Measurements from ENCODE around the gene SLC10A4. TPM values are rescaled to one million over a fixed set of nuclear protein-coding genes. Genes with fewer than 3 reads are reported as not detected.

SLC10A4 gene
- total and polyA plus RNA-seq, 2 experiments from 2014 or later, result 0.23 to 0.36 TPM

DNA sequence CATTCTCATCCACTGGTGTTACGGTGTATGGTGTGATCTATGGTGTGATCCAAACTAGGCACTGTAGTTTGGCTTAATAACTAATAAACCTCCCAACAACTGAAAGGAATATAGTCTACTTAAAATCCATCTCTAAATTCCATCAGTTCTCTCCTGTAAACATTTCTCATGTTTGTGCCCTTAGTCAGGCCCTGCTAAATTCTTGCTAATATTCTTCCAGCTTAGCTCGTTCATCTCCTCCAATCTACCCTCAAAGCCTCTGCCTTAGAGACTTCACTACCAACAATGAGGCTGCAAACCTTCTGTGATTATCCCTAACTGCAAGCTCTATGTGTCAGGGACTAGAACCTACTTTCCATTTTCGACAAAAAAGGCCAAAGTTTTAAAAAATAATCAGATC is 35.0 kb downstream of the SLC10A4 start:
- H3K27ac ChIP-seq, result no peak overlapping the region
- H3K4me1 ChIP-seq (ENCODE audit: insufficient read depth), result no peaks in the 10 kb centered on the region

DNA sequence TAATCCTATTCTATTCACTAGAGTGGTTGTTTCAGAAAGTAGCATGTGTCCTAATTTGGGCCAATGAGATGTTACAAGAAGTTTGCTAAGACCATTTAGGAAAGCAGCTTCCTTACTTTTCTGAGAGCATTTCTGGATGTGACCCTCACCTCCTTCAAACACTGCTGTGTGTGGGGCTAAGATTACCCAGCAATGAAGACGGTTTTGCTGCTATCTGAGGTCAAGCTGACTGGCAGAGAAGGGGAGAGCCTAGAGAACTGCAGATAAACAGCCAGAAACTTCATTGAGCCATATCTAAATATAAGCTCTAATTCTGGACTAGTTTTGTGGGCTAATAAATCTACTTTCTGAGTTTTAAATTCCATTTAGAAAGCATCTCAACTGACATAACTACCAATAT is 43.3 kb downstream of the SLC10A4 start:
- no peaks in the 10 kb centered on the region for H3K9me2 ChIP-seq (replicated peaks; ENCODE audit: insufficient read depth)
- no peaks in the 10 kb centered on the region for H3K79me2 ChIP-seq
- H3K36me3 ChIP-seq (replicated peaks; ENCODE audit: insufficient read depth, low read depth), result peaks cover 5% of the 10 kb centered on the region
- no peak for DNase-seq (ENCODE audit: low spot score)
- no peaks in the 10 kb centered on the region for H4K20me1 ChIP-seq (ENCODE audit: insufficient read depth, poor library complexity, severe bottlenecking)
- no peaks in the 10 kb centered on the region for H3K4me1 ChIP-seq (ENCODE audit: insufficient read depth)
- H3K27ac ChIP-seq, result no peak overlapping the region
- 74% methylated on average over 1 of the region's 1 CpG for WGBS (ENCODE audit: low lambda C conversion rate, missing lambda C conversion rate)
- no peaks in the 10 kb centered on the region for H3K27me3 ChIP-seq
- no peaks in the 10 kb centered on the region for H3K9me3 ChIP-seq (ENCODE audit: low read depth)
- H2AFZ ChIP-seq, result no peak overlapping the region
- no peak overlapping the region for H3K4me2 ChIP-seq
- TF ChIP-seq EZH2 (IDR thresholded peaks at IDR 0.05; ENCODE audit: borderline replicate concordance) (no peak), EZH2phosphoT487 (IDR thresholded peaks at IDR 0.05; ENCODE audit: low read depth, severe bottlenecking, unreplicated experiment) (no peak)
- TF ChIP-seq, protein P1, sequence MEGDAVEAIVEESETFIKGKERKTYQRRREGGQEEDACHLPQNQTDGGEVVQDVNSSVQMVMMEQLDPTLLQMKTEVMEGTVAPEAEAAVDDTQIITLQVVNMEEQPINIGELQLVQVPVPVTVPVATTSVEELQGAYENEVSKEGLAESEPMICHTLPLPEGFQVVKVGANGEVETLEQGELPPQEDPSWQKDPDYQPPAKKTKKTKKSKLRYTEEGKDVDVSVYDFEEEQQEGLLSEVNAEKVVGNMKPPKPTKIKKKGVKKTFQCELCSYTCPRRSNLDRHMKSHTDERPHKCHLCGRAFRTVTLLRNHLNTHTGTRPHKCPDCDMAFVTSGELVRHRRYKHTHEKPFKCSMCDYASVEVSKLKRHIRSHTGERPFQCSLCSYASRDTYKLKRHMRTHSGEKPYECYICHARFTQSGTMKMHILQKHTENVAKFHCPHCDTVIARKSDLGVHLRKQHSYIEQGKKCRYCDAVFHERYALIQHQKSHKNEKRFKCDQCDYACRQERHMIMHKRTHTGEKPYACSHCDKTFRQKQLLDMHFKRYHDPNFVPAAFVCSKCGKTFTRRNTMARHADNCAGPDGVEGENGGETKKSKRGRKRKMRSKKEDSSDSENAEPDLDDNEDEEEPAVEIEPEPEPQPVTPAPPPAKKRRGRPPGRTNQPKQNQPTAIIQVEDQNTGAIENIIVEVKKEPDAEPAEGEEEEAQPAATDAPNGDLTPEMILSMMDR (IDR thresholded peaks at IDR 0.05; ENCODE audit: poor library complexity), result no peak
- H3K4me3 ChIP-seq, result no peak overlapping the region

More for the DNA sequence above, 35.0 kb downstream of the SLC10A4 start:
- no peak overlapping the region for H3K4me3 ChIP-seq
- no peak overlapping the region for H2AFZ ChIP-seq
- TF ChIP-seq, protein P1 (IDR thresholded peaks at IDR 0.05; ENCODE audit: poor library complexity), result no peak
- no peak for TF ChIP-seq EZH2 (IDR thresholded peaks at IDR 0.05; ENCODE audit: borderline replicate concordance)
- TF ChIP-seq EZH2phosphoT487 (IDR thresholded peaks at IDR 0.05; ENCODE audit: low read depth, severe bottlenecking, unreplicated experiment), result no peak
- 93% methylated on average over 3 of the region's 3 CpGs for whole genome bisulfite sequencing (ENCODE audit: low lambda C conversion rate, missing lambda C conversion rate)
- H4K20me1 ChIP-seq (ENCODE audit: insufficient read depth, poor library complexity, severe bottlenecking), result no peaks in the 10 kb centered on the region
- no peak for DNase-seq (ENCODE audit: low spot score)
- no peaks in the 10 kb centered on the region for H3K27me3 ChIP-seq
- H3K4me2 ChIP-seq, result no peak overlapping the region
- no peaks in the 10 kb centered on the region for H3K79me2 ChIP-seq
- peaks cover 5% of the 10 kb centered on the region for H3K36me3 ChIP-seq (replicated peaks; ENCODE audit: insufficient read depth, low read depth)
- no peaks in the 10 kb centered on the region for H3K9me3 ChIP-seq (ENCODE audit: low read depth)
- no peaks in the 10 kb centered on the region for H3K9me2 ChIP-seq (replicated peaks; ENCODE audit: insufficient read depth)

DNA sequence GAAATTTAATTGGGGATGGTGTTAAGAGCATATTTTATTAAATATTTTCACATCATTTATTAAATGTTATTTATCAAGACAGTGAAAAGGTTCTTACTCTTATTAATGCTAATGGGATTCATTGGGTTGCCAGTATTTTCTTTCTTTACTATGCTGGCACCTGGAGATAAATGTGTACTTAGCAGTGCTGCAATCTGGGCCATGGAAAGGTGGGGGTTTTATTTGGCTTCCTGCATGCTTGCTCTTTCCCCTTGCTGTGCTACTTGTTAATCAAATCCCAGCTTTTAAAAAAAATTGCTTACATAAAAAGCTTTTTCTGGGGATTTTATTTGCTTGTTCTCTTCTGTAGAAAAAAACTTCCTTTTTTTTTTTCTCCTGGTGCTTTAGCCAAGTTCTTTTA is 55.2 kb downstream of the SLC10A4 start:
- H3K79me2 ChIP-seq, result no peaks in the 10 kb centered on the region
- no peak overlapping the region for H2AFZ ChIP-seq
- H3K4me1 ChIP-seq (ENCODE audit: insufficient read depth), result no peaks in the 10 kb centered on the region
- no peaks in the 10 kb centered on the region for H3K27me3 ChIP-seq
- no peak for TF ChIP-seq EZH2phosphoT487 (IDR thresholded peaks at IDR 0.05; ENCODE audit: low read depth, severe bottlenecking, unreplicated experiment)
- TF ChIP-seq EZH2 (IDR thresholded peaks at IDR 0.05; ENCODE audit: borderline replicate concordance), result no peak
- TF ChIP-seq, protein P1 (IDR thresholded peaks at IDR 0.05; ENCODE audit: poor library complexity), result no peak
- no peaks in the 10 kb centered on the region for H3K9me3 ChIP-seq (ENCODE audit: low read depth)
- H4K20me1 ChIP-seq (ENCODE audit: insufficient read depth, poor library complexity, severe bottlenecking), result no peaks in the 10 kb centered on the region
- no peaks in the 10 kb centered on the region for H3K36me3 ChIP-seq (replicated peaks; ENCODE audit: insufficient read depth, low read depth)
- no peak overlapping the region for H3K27ac ChIP-seq
- no peaks in the 10 kb centered on the region for H3K9me2 ChIP-seq (replicated peaks; ENCODE audit: insufficient read depth)
- H3K4me2 ChIP-seq, result no peak overlapping the region
- no peak overlapping the region for H3K4me3 ChIP-seq
- DNase-seq (ENCODE audit: low spot score), result no peak

Other genes with a start within 250 kb of the SLC10A4 start
- gene TEC, start 213.5 kb upstream of the SLC10A4 start, total RNA-seq, result 1.2 and 2.1 TPM in 2 replicates
- gene TEC, start 213.5 kb upstream of the SLC10A4 start, polyA plus RNA-seq, result 1.3 and 2.1 TPM in 2 replicates
- 67.6 and 101 TPM in 2 replicates for gene SLAIN2, start 141.8 kb upstream of the SLC10A4 start, total RNA-seq
- gene SLAIN2, start 141.8 kb upstream of the SLC10A4 start, polyA plus RNA-seq, result 30.9 and 40.1 TPM in 2 replicates
- not detected in 2 replicates for gene ZAR1, start 6.9 kb downstream of the SLC10A4 start, total RNA-seq
- gene ZAR1, start 6.9 kb downstream of the SLC10A4 start, polyA plus RNA-seq, result 0.49 TPM in 1 of 2 replicates, not detected in the other

All from hepatocyte (in vitro differentiated cells).